PC-9 (cell line): ENCODE measurements around the gene EMSY.

Experiments used
- CTCF ChIP-seq: fragments of 200-600 bp; sonication (generic); conservative IDR thresholded peaks from 2 replicates; pipeline ENCODE4 v1.6.1; 2017; ENCODE audit warnings: mixed run types, antibody characterized with exemption, mild to moderate bottlenecking, moderate library complexity
- EZH2 ChIP-seq: fragments of 200-600 bp; sonication (generic); IDR thresholded peaks from 2 replicates; pipeline ENCODE4 v1.8.0; 2017; ENCODE audit warnings: antibody characterized with exemption, low read depth

GRCh38 chr11:76406359-76406758, 38.5 kb upstream of the EMSY start:
- no peak for TF ChIP-seq CTCF
- TF ChIP-seq EZH2: no peak
